ENCODE data around the gene CCR7.
"Not testable (repeated sequence)": the region's sequence is repeated elsewhere in the genome, so short reads cannot be mapped to it uniquely, and the experiment has no call there.

The CCR7 gene

DNA sequence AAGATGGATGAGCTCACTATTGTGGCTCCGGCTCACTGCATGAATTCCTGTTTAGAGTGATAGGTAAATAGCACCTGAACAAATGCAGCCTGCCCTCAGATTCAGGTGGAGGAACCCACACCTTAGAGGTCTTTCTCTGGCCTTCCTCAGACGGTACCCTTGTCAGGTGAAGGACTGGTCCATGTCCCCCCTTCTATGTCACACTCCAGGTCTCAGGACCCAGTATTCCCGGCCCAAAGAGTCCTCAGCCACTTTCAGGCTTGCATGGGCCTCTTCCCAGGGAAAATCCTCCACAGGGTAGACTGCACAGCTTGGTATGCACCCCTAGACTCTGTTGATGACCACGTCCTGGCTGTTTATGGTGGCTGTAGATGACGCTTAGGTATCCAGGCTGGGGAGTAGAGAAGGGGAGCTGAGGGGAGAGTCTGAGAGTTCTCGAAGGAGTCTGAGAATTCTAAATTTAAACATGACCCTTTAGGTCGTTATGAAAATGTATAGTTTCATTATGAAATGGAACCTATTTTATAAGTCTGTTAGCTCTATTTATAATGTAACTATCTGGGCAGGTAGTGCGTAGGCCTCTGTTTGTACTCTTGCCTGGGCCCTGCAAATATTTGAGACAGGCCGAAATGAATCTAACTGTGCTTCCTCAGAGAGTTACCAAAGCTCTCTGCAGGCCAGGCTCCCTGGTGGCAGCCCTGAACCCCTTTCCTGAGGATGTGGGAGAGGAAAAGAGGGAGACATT is 32.5 kb upstream of the CCR7 start:
- no peak for DNase-seq (ENCODE audit: low spot score)

GRCh38 chr17:40597156-40597555 is 31.9 kb upstream of the CCR7 start:
- no peak for DNase-seq (ENCODE audit: low spot score)

DNA sequence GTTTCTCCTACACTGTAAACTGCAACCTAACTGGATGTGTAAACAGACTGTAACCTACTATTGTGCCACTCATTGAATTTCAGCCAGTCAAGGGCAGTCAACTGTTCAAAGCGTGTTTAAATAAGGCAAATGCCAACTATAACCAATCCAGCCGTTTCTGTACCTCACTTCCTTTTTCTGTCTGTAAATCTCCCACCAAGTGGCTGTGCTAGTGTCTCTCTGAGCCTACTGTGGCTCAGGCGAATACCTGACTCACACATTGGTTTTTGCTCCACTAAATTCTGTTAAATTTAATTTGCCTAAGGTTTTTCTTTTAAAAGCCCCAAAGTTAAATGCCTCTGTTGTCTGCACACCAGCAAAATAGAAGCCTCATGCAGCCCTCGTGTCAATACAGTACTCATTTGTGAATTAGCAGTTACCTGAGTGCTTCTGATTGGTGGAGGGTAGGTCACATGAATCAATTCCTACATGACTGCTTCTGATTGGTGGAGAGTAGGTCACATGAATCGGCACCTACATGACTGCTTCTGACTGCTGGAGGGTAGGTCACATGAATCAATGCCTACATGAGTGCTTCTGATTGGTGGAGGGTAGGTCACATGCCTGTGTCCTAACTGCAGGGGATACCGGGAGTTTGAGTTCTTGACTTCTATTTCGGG is 31.1 kb upstream of the CCR7 start:
- no peak for DNase-seq (ENCODE audit: low spot score)

GRCh38 chr17:40590742-40591141 is 25.5 kb upstream of the CCR7 start:
- DNase-seq (ENCODE audit: low spot score), result no peak

- DNase-seq (ENCODE audit: low spot score), result no peak
Measured at GRCh38 chr17:40588552-40588951, 23.3 kb upstream of the CCR7 start.

DNA sequence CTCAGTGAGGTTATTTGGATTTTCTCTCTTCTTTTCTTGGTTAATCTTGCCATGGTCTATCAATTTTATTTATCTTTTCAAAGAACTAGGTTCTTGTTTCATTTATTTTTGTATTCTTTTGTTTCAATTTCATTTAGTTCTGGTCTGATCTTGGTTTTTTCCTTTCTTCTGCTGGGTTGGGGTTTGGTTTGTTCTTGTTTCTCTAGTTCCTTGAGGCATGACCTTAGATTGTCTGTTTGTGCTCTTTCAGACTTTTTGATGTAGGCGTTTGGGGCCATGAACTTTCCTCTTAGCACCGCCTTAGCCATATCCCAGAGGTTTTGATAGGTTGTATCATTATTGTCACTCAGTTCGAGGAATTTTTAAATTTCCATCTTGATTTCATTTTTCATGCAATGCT is 21.0 kb upstream of the CCR7 start:
- not testable (repeated sequence) for DNase-seq (ENCODE audit: low spot score)

- not testable (repeated sequence) for DNase-seq (ENCODE audit: low spot score)
Measured at GRCh38 chr17:40584950-40585349, 19.7 kb upstream of the CCR7 start.

GRCh38 chr17:40582328-40582901 is 17.1 kb upstream of the CCR7 start:
- no peak for DNase-seq (ENCODE audit: low spot score)

DNA sequence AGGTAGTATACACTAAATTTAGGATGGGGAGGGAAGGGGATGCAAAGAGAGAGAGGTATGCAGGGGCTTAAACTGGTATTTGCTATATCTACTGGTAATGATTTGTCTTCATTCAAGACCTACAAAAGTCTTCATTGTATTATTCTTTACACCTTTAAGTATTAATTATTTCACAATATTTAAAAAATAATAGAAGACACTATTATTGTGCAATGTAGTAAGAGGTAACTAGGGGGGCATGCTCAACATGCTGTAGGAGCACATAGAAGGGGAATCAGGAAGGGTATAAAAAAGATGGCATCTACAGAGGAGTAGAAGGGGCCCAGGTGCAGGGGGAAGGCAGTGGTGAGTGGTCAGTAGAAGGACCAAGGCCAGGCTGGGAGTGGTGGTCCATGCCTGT is 14.9 kb upstream of the CCR7 start:
- no peak for DNase-seq (ENCODE audit: low spot score)

DNA sequence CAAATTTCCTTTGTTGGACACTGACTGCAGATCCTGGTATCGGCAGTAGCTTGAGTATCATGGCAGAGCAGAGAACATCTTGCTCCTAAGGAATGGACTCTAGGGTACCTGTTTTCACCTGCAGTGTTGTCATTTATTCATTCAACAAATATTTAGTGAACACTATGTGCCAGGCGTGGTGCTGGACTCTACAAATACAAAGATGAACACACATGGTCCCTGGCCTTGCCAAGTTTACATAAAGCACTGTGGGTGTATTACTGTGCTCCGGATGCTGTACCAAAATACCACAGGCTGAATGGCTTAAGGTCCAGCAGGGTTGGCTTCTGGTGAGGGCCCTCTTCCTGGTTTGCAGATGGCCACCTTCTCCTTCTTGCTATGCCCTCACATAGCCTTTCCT is 14.2 kb upstream of the CCR7 start:
- no peak for DNase-seq (ENCODE audit: low spot score)

DNA sequence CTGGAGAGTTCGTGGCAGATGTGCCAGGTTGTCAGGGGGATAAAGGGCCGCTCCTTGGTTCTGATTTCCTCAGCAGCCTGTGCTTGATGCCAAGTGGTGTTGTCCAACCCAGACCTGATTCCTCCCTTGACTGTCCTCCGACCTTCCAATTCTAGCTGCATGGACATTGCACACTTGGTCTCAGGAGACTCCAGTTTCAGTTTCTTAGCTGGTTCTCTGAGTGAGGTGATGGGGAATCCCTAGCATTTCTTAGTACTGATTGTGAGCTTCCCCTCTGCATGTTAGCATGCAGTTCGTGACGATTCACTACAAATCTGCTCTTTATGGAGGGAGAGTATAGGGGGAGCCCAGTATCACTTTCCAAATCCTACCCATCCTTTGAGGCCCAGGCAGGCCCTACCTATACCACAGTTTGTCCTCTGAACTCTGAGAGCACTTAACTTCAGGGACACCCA is 12.4 kb upstream of the CCR7 start:
- no peak for DNase-seq (ENCODE audit: low spot score)

GRCh38 chr17:40576113-40576740 is 11.0 kb upstream of the CCR7 start:
- DNase-seq (ENCODE audit: low spot score), result no peak

GRCh38 chr17:40574292-40574691 is 9.0 kb upstream of the CCR7 start:
- DNase-seq (ENCODE audit: low spot score), result no peak

- DNase-seq (ENCODE audit: low spot score), result not testable (repeated sequence)
Measured at GRCh38 chr17:40572245-40572993, 7.1 kb upstream of the CCR7 start.

- DNase-seq (ENCODE audit: low spot score), result peak; percentile 10
Measured at GRCh38 chr17:40568074-40568836, 3.0 kb upstream of the CCR7 start.

DNA sequence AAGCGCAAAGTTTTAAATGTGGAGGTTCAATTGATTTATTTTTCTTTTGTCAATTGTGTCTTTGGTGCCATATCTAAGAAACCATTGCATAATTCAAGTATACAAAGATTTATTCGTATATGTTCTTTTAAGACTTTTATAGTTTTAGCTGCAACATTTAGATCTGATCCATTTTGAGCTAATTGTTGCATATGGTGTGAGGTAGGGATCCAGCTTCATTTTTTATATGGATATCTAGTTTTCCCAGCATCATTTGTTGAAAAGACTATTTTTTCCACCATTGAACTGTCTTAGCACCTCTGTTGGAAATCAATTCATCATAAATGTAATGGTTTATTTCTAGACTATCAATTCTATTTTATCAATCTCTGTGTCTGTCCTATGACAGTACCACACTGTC is 2.1 kb upstream of the CCR7 start:
- DNase-seq (ENCODE audit: low spot score), result no peak

- no peak for DNase-seq (ENCODE audit: low spot score)
Measured at GRCh38 chr17:40565769-40566409, 617 bp upstream of the CCR7 start.

GRCh38 chr17:40564195-40564882 is 933 bp downstream of the CCR7 start:
- DNase-seq (ENCODE audit: low spot score), result no peak

- no peak for DNase-seq (ENCODE audit: low spot score)
Measured at GRCh38 chr17:40563220-40564052, 1.8 kb downstream of the CCR7 start.
